Heart left ventricle (tissue), 16 donors: ENCODE data around the gene SASH3. TPM values are rescaled to one million over a fixed set of nuclear protein-coding genes. Genes with fewer than 3 reads are reported as not detected.

Source experiments
- ATAC-seq, 4 donors: fragments of 200-7000 bp; cut with Tn5 transposase; one replicate each; pipeline ENCODE4 v1.9.1; 2020 to 2022; ENCODE audit warnings: moderate library complexity in 4 of 4, mild to moderate bottlenecking in 3 of 4, moderate number of reproducible peaks in 1 of 4
- DNase-seq, 5 donors: peaks; one replicate each; pipeline ENCODE4 v3.0.0-alpha.2; 2020
- H3K27ac ChIP-seq, 12 donors: fragments of 200-600 bp; sonication (generic) in 4 of 12; one replicate each; pipeline versions ENCODE4 v1.5.0 to v1.8.0; 2016 to 2022; ENCODE audit warnings: mild to moderate bottlenecking in 2 of 12
- H3K27me3 ChIP-seq, 9 donors: fragments of 200-600 bp; sonication (generic) in 2 of 9; one replicate each; pipeline versions ENCODE4 v1.5.1 to v1.8.0; 2016 to 2022; ENCODE audit warnings: mild to moderate bottlenecking in 3 of 9
- H3K36me3 ChIP-seq, 9 donors: fragments of 200-600 bp; sonication (generic) in 2 of 9; one replicate each; pipeline versions ENCODE4 v1.5.0 to v1.8.0; 2018 to 2022; ENCODE audit warnings: mild to moderate bottlenecking in 2 of 9
- H3K4me1 ChIP-seq, 12 donors: fragments of 200-600 bp; sonication (generic) in 4 of 12; one replicate each; pipeline versions ENCODE4 v1.5.0 to v1.8.0; 2016 to 2022; ENCODE audit warnings: mild to moderate bottlenecking in 3 of 12
- H3K4me3 ChIP-seq, 12 donors: fragments of 200-600 bp; sonication (generic) in 4 of 12; one replicate each; pipeline versions ENCODE4 v1.5.0 to v1.8.0; 2017 to 2022; ENCODE audit warnings: mild to moderate bottlenecking in 9 of 12, moderate library complexity in 4 of 12
- H3K9me3 ChIP-seq, 12 donors: fragments of 200-600 bp; sonication (generic) in 4 of 12; one replicate each; pipeline versions ENCODE4 v1.5.0 to v1.8.0; 2016 to 2022; ENCODE audit warnings: mild to moderate bottlenecking in 1 of 12
- POLR2A ChIP-seq, 2 donors: fragments of 450-650 bp; IDR thresholded peaks; one replicate each; pipeline ENCODE4 v1.6.1; 2017; ENCODE audit warnings: antibody characterized with exemption in 2 of 2, mild to moderate bottlenecking in 2 of 2, moderate library complexity in 2 of 2
- whole genome bisulfite sequencing, 4 donors: extraction: QIAGEN DNeasy Blood & Tissue Kit in 2 of 4; methylation state at CpG; one replicate each; pipeline versions ENCODE4 v1.1.5 to v1.1.7; 2013 to 2018; 5-methylcytosine and 5-hydroxymethylcytosine counted together
- intact Hi-C, 10 donors: fragments of 100-400 bp; cut with DNase I; formaldehyde crosslinking; loops; one replicate each; pipeline versions ENCODE4 v1.11.1 to v1.14.2; 2022
- polyA plus RNA-seq, 2 donors: library from polyadenylated mRNA; stranded (reverse); fragments of 200-250 nt; gene quantifications; one replicate each; pipeline ENCODE4 v1.2.3, GENCODE V29; 2013
- total RNA-seq, 9 donors: library from RNA; depleted of rRNA in 2 of 9; stranded (reverse); fragments of >200 nt in 2 of 9; fragmentation: NEBNext Ultra II Directional in 3 of 9; extraction: Animal tissue kit (Norgen Biotek cat#: 25700) in 3 of 9; gene quantifications; one replicate each; pipeline versions ENCODE4 v1.1.0 to v1.2.4, GENCODE V29; 2016 to 2023
- TF ChIP-seq, protein P1 (sequence below), 12 donors: fragments of 200-600 bp; sonication (generic) in 4 of 12; IDR thresholded peaks; one replicate each; pipeline versions ENCODE4 v1.5.0 to v1.8.0; 2018 to 2022; ENCODE audit warnings: antibody characterized with exemption in 12 of 12, mild to moderate bottlenecking in 5 of 12
- donor health status: ischemic (EF 13 %, LVEDD 7.1; RV severe dilation, severe dysfunction).
- donor health status: healthy with polysubstance abuse.
- donor health status: DM: no; HTN: yes; CAD: no.
- donor health status: DM: no; HTN: no; CAD: no.
- donor health status: ischemic (EF 25% LVEDD 6.9; RV normal size, moderate dysfunction).
- donor health status: ischemic (EF 25% LVEDD 5.7; RV mildly dilated, moderate dysfunction).
- donor health status: healthy.
- donor health status: DM: yes; HTN: yes; CAD: no.
- donor health status: ischemic (EF 35%, LVEDD 5.7; RV mildly dilated, moderate dysfunction).
- donor health status: nonischemic (EF 11% LVEDD 7.7; RV severe dilation, severe dysfunction).
- donor health status: DM: yes; HTN: yes; CAD: no.
- donor health status: PGD.
- donor health status: ischemic (EF 29% LVEDD 5.4; RV normal size, mild dysfunction).
- donor health status: nonischemic (EF 23%, LVEDD 6.1; RV moderate dilation, normal function).

Gene SASH3
- total and polyA plus RNA-seq, 11 donors = 0.61 to 27.8 (median 1.6) TPM

DNA sequence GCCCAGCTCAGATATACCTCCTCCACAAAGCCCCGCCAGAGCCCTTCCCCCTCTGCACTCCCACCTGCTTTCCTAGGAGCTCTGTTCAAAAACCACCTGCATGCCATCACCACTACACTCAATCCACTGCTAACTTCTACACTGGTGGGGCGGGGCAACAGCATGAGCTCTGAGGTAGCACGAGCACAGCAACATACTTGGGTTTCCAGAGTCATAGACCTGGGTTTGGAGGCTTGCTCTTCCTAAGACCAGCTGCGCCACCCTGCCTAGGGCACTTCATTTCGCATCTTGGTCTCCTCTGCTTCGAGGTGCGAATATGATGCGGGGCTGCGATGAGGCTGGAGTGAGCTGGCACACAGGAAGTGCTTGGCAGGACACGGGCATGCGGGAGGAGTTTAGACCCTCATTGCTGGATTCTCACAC, 3.6 kb downstream of the SASH3 start:
- intact Hi-C loops = no loop called here
- WGBS, 4 donors = 86 to 92% (median 89%) methylated on average over 8 to 11 of the region's 11 CpGs
- Histone ChIP-seq H3K27me3 (no peaks in the 10 kb centered on the region), H3K36me3 (peaks cover 0 to 3% (median 0%) of the 10 kb centered on the region in 9 donors), H3K4me1 (peaks cover 0 to 30% (median 0%) of the 10 kb centered on the region in 12 donors), H3K4me3 (peak overlapping the region in 1 of 12 donors; percentile 64), H3K9me3 (no peaks in the 10 kb centered on the region), H3K27ac (no peak overlapping the region)
- DNase-seq = no peak
- no peak for ATAC-seq
- TF ChIP-seq, protein P1, sequence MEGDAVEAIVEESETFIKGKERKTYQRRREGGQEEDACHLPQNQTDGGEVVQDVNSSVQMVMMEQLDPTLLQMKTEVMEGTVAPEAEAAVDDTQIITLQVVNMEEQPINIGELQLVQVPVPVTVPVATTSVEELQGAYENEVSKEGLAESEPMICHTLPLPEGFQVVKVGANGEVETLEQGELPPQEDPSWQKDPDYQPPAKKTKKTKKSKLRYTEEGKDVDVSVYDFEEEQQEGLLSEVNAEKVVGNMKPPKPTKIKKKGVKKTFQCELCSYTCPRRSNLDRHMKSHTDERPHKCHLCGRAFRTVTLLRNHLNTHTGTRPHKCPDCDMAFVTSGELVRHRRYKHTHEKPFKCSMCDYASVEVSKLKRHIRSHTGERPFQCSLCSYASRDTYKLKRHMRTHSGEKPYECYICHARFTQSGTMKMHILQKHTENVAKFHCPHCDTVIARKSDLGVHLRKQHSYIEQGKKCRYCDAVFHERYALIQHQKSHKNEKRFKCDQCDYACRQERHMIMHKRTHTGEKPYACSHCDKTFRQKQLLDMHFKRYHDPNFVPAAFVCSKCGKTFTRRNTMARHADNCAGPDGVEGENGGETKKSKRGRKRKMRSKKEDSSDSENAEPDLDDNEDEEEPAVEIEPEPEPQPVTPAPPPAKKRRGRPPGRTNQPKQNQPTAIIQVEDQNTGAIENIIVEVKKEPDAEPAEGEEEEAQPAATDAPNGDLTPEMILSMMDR (IDR thresholded peaks at IDR 0.05) = no peak
- TF ChIP-seq POLR2A (IDR thresholded peaks at IDR 0.05) = no peak

DNA sequence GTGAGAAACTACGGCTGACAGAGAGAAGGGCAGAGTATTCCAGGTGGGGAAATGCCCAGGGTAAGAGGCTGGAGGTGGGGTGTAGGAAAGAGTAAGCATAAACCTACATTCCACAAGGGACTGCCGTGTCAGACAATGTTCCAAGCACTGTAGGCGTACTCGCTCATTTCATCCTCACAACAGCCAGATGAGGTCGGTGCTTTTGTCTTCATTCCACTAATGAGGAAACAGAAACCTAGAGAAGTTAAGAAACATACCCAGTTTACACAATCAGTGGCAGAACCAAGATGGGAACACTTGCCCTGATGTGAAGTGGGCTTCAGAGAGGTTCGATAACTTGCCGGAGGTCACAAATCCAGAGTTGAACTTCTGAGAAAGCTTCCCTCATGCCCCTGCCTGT, 4.6 kb downstream of the SASH3 start:
- 84 to 89% (median 87%) methylated on average over 7 of the region's 7 CpGs for WGBS, 4 donors
- intact Hi-C loops = no loop called here
- H3K4me3 ChIP-seq = peak overlapping the region in 1 of 12 donors; percentile 64
- no peaks in the 10 kb centered on the region for H3K9me3 ChIP-seq
- no peak for TF ChIP-seq POLR2A (IDR thresholded peaks at IDR 0.05)
- TF ChIP-seq, protein P1 (IDR thresholded peaks at IDR 0.05) = no peak
- H3K27me3 ChIP-seq = no peaks in the 10 kb centered on the region
- DNase-seq = no peak
- peaks cover 0 to 21% (median 0%) of the 10 kb centered on the region in 12 donors for H3K4me1 ChIP-seq
- H3K27ac ChIP-seq = no peak overlapping the region
- peaks cover 0 to 6% (median 0%) of the 10 kb centered on the region in 9 donors for H3K36me3 ChIP-seq
- no peak for ATAC-seq

DNA sequence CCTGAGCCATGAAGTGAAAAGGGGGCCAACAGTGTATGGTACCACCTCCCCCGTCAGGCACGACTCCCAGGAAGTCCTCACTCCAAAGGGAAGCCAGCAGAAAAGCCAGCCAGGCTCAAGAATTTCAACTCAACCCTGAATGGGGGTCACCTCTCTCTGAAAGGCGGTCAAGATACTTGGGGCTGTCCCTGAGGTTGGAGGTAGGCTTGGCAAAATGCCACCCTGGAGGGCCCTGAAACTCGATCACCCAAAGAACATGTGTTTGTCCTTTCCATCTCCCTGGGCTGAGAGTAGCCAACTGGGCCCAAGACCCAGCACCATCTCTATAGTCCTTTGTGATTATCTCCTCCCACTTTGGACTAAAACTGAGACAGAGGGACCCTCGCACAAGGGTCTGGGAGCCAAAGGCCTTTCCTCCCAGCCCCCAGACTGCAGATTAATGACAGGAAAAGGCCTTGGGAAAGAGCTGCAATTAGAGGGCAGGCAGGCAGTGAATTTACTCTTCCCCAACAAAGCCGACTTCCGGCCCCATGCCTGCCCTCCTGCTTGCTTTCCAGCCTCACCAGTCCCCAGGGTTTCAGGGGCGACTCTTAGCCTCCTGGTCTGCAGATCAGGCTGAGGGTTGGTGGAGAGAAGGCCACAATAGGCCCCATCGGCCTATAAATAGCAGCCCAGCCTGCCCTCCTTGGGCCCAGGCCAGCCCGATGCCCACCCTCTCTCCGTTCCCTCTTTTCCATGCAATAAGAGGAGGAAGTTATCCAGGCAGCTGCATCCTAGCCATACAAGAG, 5.6 kb downstream of the SASH3 start:
- H3K4me3 ChIP-seq = peak overlapping the region in 1 of 12 donors; percentile 17
- H3K36me3 ChIP-seq = peaks cover 0 to 8% (median 0%) of the 10 kb centered on the region in 9 donors
- intact Hi-C loops = no loop called here
- DNase-seq (no peak), ATAC-seq (no peak)
- no peaks in the 10 kb centered on the region for H3K27me3 ChIP-seq
- peak overlapping the region in 1 of 12 donors; percentile 46 for H3K27ac ChIP-seq
- H3K4me1 ChIP-seq = peaks cover 0 to 19% (median 0%) of the 10 kb centered on the region in 12 donors
- 61 to 66% (median 66%) methylated on average over 11 of the region's 11 CpGs for WGBS, 4 donors
- TF ChIP-seq POLR2A (IDR thresholded peaks at IDR 0.05) = no peak
- TF ChIP-seq, protein P1 (IDR thresholded peaks at IDR 0.05) = no peak
- H3K9me3 ChIP-seq = no peaks in the 10 kb centered on the region

DNA sequence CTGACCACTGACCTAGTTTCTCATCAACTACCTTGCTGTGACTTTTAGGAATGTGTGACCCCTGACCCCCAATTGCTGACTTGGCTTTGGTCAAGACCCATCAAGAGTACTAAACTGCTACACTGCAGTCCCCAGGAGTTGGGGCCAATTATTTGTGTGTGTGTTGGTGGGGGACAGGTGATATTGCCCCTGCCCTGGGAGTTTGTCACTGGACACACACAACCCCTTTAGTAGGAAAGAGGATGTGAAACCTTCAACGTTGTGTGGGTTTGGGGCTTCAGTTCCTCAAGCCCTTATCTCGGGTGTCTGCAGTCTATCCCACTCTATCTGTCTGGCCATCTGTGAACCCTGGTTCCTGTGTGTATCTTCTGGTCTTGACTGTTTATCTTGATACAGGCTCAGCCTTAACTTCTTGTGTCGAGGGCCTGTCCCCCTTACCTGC, 6.5 kb downstream of the SASH3 start:
- Histone ChIP-seq H3K27ac (no peak overlapping the region), H3K4me1 (peaks cover 0 to 19% (median 0%) of the 10 kb centered on the region in 12 donors), H3K4me3 (no peak overlapping the region), H3K36me3 (peaks cover 0 to 16% (median 0%) of the 10 kb centered on the region in 9 donors), H3K27me3 (no peaks in the 10 kb centered on the region), H3K9me3 (no peaks in the 10 kb centered on the region)
- no peak for DNase-seq
- intact Hi-C loops = no loop called here
- 50 to 66% (median 59%) methylated on average over 3 of the region's 3 CpGs for WGBS, 4 donors
- no peak for TF ChIP-seq POLR2A (IDR thresholded peaks at IDR 0.05)
- TF ChIP-seq, protein P1 (IDR thresholded peaks at IDR 0.05) = no peak
- no peak for ATAC-seq
